NCI-H2081 treated with DMSO at 0.1 percent for 48 hours (cell line): ENCODE data around the gene DCK.
"Not testable (repeated sequence)": the region's sequence is repeated elsewhere in the genome, so short reads cannot be mapped to it uniquely, and the experiment has no call there.

Source experiments
- DNase-seq: peaks from one replicate; lab custom pipeline; 2025; lab: John Stamatoyannopoulos, UW

DCK gene

DNA sequence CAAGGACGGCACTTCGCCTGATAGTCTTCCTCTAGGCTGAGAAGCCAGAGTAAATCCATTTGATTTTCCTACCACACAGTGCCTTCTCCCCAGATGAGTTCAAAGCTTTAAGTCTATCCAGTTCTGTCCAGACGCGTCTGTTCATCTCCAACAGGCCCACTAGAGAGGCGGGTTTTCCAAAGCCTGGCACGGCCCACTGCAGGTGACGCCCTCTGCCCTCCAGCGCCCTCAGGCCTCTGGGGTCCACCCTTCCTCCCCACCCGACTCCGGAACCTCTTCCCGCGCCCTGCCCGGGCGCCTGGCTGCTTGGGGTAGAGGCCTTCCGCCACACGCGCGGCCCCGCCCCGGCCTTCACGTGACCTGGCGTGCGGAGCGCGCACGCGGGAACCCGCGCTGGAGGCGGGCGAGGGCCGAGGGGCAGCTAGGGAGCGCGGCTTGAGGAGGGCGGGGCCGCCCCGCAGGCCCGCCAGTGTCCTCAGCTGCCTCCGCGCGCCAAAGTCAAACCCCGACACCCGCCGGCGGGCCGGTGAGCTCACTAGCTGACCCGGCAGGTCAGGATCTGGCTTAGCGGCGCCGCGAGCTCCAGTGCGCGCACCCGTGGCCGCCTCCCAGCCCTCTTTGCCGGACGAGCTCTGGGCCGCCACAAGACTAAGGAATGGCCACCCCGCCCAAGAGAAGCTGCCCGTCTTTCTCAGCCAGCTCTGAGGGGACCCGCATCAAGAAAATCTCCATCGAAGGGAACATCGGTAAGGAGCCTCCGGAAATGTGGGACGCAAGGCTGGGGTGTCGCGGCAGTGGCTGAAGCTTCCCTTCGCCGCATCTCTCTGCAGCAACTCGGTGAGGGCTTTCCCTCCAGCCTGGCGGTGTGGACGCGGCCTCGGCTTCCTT, at the start of gene DCK:
DCK (plus strand) TSS at position 469 of the 888 bp plus-strand sequence; CDS start at position 656, 187 bp downstream.
- DNase-seq, result no peak

DNA sequence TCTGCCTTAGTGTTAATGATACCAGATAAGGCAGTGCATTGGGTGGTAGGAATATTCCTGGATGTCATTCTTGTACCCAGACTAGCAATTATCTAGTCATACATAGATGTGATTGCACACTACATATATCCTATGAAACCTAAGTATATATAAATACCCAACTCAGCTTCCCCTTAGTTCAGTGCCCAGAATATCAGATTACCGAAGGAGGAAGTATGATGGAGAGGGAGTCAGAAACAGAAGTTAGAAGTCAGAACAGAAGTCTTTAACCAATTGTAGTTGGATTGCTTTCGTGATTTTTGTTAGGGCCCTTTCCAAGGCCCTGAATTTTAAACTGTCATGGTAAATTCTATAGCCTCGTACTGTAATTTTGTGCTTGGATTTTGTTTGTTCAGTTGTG, 48.4 kb upstream of the DCK start:
- no peak for DNase-seq

DNA sequence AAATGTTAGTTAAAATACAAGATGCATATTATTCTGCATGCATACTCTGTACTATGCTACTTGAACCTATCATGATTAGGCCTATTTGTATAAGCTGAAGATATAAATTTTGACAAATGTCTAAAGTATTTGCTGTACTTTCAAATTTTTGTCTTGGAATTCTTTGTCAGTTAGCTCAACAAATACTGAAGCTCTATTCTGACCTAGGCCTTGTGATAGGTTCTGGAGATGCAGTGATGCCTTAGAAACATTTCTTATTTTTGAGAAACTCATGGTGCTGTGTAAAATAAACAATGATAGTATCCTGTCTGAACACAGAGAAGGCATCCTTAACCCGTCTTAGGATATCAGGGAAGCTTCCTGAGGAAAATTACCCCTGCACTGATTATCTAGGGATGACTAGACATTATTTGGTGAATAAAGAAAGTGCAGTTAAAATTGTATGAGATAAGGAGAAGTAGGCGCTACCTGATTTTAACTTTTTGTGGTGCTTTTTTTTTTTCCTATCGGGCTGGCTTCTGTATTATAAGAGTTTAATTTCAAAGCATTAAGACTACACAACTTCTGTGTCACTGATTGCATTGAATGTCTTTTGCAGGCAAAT, 47.9 kb upstream of the DCK start:
- no peak for DNase-seq

DNA sequence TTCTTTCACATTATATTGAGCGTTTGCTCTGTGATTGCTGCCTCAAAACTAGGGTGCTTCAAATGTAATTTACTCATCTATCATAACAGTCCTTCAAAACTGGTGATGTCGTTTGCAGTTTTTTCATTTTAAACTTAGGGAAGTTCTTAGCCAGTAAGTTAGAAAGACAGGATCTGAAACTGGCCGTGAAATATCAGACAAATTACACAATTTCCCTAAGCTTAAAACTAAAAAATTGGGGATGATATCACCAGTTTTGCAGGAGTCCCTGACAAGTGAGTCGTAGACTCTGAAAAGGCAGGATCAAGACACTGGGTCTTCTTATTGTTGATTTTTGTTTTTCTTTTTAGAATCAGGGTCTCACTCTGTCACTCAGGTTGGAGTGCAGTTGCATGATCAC, 46.5 kb upstream of the DCK start:
- DNase-seq, result no peak

DNA sequence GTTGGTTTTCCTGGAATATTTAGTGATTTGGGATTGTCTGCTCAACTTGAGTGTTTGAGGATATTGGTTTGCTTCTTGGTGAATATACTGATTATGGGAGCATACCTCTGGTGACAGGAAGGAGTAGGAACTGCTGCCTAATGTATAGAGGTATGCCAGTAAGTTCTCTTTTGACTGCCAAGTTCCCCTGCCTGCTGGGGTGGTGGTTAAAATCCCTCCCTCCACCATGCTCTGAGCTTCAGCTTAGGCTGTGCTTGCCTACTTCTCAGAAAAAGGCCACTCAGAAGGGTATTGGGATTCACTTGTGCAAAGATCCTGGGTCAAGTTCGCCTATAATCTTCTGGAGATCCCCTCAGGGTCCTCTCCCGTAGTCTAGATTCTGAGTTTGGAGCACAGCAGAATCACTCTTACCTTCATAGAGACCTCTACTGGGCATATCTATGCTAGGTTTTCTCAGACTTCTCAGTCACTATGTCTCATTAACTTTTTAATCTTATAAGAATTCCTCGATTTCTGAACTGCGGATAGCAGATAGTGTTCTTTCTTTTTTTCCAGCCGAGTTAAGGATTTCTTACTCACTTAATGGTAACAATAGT, 44.7 kb upstream of the DCK start:
- DNase-seq, result no peak

DNA sequence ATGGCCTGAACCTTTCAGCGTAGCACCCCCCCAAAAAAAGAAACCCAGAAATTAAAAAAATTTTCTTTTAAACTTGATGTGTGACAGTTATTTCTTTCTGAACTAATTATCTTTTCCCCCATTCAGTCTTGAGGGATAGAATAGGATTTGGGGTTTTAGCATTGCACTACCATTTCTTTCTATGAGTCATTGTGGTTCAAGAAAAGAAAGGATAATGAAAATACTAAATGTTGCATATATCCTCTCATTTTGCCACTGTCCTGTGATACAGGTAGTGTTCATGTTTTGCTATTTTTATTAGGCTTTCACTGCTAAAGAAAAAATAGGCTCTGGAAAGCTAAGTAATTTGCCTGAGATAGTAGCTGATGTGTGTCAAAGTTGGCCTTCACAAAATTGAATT, 39.4 kb upstream of the DCK start:
- DNase-seq, result no peak

DNA sequence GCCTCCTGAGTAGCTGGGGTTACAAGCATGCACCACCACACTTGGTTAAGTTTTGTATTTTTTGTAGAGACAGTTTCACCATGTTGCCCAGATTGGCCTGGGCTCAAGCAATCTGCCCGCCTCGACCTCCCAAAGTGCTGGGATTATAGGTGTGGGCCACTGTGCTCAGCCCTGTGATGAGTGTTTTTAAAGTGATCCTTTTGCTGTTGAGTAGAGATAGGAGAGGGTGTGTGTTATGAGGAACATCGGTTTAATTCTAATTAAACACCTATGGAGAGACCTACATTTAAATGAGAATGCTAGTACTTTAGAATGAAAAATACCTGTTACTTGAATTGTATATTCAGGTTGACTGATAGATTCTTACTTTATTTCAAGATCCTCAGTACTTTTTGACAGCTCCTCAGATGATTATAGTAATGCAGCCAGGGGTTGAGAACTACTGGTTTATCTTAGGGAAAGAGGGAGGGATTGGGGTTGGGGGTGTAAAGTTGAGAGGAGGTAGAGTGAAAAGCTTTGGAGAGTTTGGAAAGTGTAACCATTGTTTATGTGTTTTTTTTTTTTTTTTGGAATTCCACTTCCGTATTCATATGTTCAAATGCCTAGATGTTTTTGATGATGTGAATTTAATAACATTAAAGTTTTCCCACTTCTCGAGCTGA, 36.8 kb upstream of the DCK start:
- no peak for DNase-seq

DNA sequence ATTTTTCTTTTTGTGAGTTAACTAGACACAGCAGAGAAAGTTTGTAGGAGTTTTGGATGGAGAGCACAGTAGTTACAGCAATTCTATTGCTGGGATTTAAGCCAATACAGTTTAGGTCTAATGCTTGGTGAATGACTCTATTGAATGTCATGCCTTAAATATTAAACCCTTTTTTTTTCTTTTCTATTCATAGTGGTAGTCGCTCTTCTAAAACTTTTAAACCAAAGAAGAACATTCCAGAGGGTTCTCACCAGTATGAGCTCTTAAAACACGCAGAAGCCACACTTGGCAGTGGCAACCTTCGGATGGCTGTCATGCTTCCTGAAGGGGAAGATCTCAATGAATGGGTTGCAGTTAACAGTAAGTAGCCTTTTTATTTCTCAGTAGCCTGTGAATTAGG, 34.8 kb upstream of the DCK start:
- no peak for DNase-seq

DNA sequence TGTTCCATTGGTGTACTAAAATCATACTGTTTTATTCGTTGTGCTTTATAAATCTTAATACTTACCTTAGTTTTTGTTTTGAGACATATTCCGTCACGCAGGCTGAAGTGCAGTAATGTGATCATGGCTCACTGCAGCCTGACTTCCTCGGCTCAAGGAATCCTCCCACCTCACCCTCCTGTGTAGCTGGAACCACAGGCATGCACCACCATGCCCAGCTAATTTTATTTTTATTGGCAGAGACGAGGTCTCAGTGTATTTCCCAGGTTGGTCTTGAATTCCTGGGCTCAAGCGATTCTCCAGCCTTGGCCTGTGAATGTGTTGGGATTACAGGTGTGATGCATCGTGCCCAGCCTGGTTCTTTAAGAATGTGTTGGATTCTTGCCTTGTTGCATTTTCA, 24.4 kb upstream of the DCK start:
- DNase-seq, result no peak

DNA sequence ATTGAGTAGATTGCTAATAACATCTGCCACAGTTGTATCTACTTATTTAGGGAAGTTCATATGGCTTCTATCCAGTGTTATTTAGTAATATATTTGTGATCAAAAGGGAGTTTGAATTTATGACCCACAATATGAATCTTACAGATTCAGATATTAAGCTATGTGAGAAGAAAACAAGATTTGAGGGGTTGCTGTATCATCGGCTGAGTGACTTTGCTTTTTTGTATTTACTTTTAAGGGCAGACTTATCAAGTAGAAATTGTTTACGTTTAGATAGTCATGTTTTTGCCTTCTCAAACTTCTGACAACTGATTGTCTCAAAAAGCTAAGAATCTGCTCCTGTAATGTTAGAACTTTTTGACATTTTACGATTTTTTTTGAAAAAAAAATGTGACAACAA, 17.2 kb upstream of the DCK start:
- DNase-seq, result no peak

DNA sequence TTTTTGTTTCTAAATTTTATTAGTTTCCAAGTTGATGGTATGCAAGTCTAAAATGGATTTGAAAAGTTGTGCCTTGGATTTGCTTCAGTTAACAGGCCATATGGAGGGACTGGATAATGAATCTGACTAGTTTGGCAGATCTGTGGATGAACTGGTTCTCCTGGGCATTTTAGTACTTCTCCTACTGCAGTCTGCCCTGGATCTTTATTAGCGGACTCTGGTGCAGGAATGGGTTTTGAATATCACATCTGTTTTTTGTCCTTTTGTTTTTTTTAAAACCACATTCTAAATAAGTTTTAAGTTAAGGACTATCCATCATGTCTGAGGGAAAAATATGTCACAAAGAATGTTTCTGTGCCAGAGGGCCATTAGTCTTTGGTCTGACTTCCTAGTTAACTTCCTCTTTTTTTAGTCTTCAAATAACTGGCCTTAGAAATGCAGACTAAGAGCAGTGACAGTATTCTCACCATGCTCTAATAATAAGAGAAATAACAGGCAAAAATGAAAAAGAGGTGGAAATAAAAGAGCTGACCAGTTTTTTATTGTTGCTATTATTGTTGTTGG, 13.9 kb upstream of the DCK start:
- no peak for DNase-seq

DNA sequence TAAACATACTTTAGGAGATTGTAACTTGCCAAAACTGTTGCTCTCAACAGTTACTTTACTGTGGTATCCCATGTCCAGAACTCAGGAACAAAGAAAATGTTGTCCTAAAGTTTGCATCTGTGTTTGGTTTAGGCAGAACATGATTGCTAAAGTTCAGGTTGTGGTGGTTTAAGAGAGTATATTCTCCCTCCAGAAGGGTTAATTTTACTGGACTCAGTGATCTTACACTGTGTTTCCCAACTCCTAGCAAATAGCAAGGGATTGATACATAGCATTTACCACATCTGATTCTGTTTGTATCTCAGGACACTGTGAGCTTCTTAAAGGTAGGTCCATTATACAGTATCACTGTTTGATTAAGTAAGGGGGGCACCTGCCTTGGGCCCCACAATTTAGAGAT, 13.3 kb upstream of the DCK start:
- no peak for DNase-seq

DNA sequence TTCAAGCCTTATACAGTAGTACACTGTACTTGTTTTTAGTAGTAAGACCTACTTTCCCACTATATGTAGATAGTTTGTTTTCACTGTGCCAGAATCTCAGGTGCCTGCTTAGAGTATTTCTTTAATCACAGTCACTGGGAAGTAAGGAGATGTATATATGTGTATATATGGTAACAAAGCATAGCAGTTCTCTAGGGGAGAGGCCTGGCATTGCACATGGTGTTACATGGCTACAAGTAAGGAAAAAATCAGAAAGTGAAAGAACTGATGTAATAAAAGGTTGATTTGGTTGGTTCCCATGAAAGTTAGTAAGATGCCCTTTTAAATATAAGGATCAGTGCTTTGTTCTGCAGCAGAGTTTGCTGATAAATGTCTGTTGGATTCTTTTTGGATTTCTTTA, 9.3 kb upstream of the DCK start:
- no peak for DNase-seq

DNA sequence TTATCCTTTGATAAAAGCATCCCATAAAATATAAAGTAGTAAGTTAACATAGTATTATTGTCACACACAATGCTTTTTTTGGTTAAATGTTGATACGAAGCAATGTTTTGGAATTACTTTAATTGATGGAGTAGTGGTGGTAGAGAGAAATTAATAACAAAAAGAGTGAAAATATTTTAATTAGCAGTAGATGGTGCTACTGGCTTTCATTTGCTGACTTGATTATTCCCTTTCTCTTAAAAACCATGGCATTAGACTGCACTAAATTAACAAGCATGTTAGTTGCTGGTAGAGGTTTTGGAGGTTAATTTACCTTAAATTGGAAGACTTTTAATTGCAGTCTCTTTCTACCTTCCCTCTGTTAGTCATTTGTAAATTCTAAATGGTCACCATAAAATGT, 8.9 kb upstream of the DCK start:
- DNase-seq, result no peak

DNA sequence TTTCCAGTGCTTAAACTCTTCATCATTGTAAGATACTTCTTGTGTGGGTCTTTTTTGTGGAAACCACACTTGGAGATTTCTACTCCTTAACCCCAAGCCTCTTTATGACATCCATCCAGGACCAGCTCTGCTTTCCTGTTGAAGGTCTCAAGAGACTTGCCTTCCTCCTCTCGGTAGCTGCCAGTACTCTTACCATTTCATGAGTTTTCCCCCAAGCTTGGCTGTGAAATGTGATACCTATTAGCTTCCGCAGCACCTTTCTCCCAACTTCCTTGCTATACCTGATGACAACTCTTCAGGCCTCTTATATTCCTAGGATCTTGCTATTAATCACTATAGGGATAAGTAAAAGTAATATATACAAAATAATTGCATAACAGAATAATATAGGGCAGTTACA, 1.9 kb upstream of the DCK start:
- no peak for DNase-seq

DNA sequence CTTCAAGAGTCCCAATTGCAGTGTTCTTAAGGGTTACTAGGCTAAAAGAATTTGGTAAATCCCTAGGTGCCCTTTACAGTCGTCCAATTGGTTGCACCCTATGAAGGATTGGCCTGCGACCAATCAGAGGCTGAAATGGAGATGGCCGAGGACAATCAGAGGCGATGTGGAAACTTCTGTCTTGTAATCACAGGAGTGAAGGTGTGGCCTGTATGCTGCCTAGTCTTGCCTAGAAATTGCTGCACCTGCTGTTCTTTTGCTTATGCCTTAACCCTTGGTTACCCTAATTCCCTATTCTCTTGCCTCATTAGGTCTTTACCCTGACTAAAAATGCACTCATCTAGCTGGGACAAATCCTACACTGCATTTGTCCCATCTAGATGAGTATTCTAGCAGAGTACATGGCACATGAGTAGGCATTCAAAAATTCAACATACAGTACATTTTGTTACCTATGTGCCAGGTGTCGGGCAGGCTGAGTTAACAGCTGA, 1.0 kb upstream of the DCK start:
- no peak for DNase-seq

DNA sequence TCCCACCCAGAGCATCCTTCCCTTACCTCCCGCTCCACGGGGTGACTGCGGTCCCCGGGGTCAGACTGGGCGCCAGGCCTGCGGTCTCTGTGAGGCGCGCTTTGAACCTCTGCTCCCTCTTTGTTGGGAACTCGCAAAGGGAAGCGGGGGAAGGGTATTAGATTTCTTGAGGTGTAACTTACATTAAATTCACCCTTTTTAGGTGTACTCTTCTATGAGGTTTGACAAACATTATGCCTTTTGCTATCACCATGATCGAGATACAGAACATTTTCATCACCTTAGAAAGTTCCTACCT, 569 bp downstream of the DCK start:
- no peak for DNase-seq

DNA sequence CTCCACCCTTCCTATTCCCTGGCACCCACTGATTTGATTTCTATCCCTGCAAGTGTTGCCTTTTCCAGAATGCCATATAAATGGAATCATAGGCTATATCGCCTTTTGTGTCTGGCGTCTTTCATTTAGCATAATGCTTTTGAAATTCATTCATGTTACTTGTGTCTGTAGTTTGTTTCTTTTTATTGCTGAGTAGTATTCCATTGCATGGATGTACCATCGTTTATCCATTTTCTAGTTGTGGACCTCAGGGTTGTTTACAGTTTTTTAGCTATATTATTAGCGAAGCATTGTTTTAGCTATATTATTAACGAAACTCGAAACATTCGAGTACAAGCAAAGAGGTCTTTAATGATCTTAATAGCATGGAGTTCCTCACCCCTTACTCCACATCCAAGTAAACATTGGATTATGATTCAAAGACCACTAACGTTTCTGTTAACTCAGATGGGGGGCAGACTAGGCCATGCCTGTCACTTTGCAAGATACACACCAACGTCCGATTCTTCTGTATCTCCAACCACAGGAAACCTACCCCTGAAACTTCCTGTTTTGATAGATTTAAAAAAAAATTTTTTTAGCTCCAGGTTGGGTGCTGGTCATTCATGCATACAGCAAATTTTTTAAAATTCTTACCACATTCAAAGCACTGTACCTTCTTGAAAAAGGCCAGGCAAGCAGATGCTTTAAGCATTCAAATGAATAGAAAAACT, 1.1 kb downstream of the DCK start:
- no peak for DNase-seq

DNA sequence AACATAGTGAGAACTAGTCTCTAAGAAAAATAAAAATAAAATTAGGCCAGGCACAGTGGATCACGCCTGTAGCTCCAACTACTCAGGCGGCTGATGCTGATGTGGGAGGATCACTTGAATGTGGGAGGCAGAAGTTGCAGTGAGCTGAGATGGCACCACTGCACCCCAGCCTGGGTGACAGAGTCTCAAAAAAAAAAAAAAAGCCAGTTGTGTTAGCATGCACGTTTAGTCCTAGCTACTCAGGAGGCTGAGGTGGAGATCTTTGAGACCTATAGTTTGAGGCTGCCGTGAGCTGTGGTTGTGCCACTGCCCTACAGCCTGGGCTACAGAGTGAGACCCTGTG, 2.5 kb downstream of the DCK start:
- no peak for DNase-seq

DNA sequence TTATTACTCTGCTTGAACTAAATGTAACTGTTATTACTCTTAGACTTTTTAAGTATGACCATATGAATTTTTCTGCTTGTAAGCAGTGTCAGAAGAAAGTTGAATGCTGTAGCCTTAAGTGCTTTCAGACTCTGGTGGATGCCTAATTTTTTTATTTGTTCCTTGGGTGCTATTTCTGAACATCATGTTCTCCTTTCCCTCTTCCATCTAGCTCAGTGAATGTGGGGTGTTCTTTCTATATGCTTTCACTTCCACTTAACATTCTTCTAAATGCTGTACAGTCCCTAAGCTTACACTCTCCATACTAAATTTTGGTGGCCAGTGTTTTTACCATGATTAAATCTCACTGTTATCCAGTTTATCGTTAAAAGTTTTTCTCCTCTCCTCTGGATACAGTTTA, 3.6 kb downstream of the DCK start:
- DNase-seq, result no peak

DNA sequence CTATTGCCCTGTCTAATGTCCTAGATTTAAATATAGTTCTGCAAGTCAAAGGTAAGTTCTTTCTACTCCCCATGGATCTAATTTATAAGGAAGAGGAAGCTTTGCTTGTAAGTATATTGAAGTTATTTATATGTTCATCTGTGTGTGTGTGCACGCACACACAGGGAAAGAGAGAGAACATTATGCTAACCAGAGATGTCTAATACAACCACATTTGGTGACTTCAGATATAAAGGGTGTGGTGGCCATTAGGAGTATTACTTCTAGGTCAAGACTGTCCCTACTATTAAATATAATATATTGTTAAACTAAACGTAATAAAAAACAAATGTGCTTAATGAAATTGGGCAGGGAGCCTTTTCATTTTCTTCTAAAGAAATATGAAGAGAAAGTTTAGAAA, 4.1 kb downstream of the DCK start:
- DNase-seq, result no peak

DNA sequence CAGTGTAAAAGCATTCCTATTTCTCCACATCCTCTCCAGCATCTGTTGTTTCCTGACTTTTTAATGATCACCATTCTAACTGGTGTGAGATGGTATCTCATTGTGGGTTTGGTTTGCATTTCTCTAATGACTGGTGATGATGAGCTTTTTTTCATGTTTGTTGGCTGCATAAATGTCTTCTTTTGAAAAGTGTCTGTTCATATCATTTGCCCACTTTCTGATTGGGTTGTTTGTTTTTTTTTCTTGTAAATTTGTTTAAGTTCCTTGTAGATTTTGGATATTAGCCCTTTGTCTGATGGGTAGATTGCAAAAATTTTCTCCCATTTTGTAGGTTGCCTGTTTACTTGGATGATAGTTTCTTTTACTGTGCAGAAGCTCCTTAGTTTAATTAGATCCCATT, 6.2 kb downstream of the DCK start:
- DNase-seq, result not testable (repeated sequence)
